HG03175 (cell line): ENCODE data around the gene ISG15.

Experiments
- ATAC-seq: cut with Tn5 transposase; IDR thresholded peaks from one replicate; pipeline ENCODE4 v1.9.1; 2021; ENCODE audit warnings: mild to moderate bottlenecking, moderate library complexity; ENCODE audit not compliant: unreplicated experiment

Gene ISG15

DNA sequence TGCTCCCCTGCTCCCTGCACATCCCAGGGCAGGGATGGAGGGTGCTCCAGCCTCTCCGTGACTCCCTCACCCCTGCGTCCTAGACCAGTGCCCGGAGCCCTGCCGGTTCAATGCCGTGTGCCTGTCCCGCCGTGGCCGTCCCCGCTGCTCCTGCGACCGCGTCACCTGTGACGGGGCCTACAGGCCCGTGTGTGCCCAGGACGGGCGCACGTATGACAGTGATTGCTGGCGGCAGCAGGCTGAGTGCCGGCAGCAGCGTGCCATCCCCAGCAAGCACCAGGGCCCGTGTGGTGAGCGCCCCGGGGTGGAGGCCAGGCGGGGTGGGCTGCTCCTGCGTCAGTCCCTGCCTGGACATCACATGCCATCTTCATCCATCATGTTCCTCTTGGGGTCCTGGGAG lies 28.6 kb downstream of the ISG15 start:
- ATAC-seq: no peak

DNA sequence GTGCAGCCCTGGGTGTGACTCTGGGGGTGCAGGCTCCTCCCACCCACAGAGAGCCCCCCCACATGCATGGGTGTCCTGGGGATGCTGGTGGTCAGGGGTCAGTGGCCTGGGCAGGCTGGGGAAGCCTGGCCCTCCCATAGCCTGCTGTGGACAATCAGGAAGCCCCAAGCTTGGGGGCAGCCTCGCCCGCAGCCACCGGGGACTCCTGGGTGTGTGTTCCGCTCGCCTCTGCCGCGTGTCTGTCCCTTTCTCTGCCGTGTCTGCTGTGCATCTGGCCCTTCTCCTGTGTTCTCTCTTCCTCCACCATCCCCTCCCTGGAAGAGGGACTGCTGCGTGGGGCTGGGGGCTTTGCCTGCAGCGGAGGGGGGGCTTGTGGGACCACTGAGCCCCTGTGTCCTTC lies 29.5 kb downstream of the ISG15 start:
- ATAC-seq: no peak

DNA sequence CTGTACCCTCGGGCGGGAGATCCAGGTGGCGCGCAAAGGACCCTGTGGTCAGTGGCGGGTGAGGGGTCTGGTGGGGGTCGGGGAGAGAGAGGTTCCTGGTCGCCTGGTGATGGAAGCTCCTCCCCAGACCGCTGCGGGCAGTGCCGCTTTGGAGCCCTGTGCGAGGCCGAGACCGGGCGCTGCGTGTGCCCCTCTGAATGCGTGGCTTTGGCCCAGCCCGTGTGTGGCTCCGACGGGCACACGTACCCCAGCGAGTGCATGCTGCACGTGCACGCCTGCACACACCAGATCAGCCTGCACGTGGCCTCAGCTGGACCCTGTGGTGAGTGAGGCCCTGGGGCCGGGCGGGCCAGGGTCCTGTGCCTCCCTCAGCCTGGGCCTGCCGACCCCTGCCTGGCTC lies 30.1 kb downstream of the ISG15 start:
- no peak for ATAC-seq

DNA sequence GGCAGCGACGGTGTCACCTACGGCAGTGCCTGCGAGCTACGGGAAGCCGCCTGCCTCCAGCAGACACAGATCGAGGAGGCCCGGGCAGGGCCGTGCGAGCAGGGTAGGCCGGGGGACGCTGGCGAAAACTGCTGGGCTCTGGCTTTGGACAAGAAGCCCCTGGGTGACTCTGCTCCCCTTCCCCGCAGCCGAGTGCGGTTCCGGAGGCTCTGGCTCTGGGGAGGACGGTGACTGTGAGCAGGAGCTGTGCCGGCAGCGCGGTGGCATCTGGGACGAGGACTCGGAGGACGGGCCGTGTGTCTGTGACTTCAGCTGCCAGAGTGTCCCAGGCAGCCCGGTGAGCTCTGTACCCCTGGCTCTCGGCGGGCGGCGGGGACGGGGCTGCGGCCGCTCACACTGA lies 30.6 kb downstream of the ISG15 start:
- ATAC-seq: no peak

DNA sequence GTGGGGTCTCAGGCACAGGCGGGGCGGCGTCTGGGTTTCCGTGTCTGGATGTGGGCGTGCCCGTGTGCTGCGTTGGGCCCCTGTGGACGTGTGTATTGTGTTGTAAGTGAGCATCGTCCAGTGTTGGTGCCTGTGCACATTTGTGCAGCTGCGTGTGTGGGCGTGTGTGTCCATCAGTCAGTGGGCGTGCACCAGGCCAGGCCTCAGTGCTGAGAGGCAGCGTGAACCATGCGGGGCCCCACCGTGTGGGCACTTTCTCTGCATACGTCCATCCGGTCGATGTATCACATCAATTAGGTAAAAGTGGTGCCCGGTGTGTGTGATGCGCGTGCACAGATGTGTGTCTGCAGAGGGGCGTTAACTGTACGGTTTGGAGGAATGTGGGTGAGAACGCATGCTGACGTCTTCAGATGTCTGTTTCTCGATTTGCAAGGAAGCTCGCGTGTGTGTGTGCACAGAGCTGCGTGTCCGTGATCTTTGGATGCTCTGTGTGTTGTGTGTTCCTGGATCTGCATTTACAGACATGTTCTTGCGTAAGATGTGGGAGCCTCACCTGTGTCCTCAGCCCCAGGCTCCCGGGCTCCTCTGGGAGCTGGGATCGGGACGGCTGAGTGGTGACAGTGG lies 31.3 kb downstream of the ISG15 start:
- ATAC-seq: no peak

DNA sequence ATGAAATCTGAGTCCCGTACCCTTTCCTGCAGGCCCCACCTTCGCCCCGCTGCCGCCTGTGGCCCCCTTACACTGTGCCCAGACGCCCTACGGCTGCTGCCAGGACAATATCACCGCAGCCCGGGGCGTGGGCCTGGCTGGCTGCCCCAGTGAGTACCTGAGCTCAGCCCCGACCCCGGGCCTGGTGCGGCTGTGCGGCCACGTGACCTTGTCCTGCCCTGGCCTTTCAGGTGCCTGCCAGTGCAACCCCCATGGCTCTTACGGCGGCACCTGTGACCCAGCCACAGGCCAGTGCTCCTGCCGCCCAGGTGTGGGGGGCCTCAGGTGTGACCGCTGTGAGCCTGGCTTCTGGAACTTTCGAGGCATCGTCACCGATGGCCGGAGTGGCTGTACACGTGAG lies 31.8 kb downstream of the ISG15 start:
- no peak for ATAC-seq

DNA sequence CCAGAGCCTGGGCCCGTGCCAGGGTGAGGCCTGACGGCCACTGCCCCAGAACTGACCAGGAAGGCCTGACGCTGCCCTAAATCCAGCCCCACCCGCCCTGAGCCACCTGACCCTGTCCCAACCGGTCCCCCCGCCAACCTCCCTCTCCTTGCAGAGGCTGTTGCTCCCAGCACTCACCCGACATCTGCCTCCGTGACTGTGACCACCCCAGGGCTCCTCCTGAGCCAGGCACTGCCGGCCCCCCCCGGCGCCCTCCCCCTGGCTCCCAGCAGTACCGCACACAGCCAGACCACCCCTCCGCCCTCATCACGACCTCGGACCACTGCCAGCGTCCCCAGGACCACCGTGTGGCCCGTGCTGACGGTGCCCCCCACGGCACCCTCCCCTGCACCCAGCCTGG lies 32.9 kb downstream of the ISG15 start:
- ATAC-seq: no peak

DNA sequence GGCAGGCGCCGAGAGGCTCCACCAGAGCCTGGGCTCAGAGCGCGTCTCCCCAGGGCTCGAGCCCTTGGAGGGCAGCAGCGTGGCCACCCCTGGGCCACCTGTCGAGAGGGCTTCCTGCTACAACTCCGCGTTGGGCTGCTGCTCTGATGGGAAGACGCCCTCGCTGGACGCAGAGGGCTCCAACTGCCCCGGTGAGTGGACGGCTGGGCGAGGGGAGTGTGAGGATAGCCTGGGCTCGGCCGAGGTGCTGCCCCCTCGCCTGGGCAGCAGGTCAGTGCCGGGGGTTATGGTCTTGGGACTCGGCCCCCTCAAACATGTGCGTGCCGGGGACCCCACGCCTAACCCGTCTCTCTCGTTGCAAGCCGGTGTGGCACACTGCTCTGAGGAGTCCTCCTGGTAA lies 33.5 kb downstream of the ISG15 start:
- ATAC-seq: no peak

DNA sequence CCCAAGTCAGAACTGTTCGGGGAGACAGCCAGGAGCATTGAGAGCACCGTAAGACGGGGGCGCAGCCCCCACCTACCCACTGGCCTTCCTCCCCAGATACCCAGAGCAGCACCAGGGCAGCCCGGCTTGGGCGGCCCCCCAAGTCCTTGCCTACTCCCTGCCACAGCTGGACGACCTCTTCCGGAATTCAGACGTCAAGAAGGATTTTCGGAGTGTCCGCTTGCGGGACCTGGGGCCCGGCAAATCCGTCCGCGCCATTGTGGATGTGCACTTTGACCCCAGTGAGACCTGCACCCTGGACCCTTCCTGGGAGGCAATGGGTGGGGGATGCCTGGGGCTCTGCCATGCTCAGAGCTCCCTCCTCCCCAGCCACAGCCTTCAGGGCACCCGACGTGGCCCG lies 34.1 kb downstream of the ISG15 start:
- no peak for ATAC-seq

DNA sequence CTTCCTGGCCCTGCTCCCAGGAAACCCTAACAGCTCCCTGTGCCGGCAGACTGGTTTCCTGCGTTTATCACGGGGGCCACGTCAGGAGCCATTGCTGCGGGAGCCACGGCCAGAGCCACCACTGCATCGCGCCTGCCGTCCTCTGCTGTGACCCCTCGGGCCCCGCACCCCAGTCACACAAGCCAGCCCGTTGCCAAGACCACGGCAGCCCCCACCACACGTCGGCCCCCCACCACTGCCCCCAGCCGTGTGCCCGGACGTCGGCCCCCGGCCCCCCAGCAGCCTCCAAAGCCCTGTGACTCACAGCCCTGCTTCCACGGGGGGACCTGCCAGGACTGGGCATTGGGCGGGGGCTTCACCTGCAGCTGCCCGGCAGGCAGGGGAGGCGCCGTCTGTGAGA lies 34.7 kb downstream of the ISG15 start:
- ATAC-seq: no peak

DNA sequence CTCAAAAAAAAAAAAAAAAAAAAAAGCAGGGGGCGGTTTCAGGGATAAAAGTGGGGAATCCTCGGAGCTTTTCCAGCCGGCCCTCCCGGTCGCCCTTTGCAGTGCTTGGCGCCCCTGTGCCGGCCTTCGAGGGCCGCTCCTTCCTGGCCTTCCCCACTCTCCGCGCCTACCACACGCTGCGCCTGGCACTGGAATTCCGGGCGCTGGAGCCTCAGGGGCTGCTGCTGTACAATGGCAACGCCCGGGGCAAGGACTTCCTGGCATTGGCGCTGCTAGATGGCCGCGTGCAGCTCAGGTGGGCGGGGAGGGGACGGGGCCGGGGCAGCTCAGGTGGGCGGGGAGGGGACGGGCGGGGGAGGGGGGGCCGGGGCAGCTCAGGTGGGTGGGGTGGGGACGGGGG lies 35.5 kb downstream of the ISG15 start:
- ATAC-seq: no peak

DNA sequence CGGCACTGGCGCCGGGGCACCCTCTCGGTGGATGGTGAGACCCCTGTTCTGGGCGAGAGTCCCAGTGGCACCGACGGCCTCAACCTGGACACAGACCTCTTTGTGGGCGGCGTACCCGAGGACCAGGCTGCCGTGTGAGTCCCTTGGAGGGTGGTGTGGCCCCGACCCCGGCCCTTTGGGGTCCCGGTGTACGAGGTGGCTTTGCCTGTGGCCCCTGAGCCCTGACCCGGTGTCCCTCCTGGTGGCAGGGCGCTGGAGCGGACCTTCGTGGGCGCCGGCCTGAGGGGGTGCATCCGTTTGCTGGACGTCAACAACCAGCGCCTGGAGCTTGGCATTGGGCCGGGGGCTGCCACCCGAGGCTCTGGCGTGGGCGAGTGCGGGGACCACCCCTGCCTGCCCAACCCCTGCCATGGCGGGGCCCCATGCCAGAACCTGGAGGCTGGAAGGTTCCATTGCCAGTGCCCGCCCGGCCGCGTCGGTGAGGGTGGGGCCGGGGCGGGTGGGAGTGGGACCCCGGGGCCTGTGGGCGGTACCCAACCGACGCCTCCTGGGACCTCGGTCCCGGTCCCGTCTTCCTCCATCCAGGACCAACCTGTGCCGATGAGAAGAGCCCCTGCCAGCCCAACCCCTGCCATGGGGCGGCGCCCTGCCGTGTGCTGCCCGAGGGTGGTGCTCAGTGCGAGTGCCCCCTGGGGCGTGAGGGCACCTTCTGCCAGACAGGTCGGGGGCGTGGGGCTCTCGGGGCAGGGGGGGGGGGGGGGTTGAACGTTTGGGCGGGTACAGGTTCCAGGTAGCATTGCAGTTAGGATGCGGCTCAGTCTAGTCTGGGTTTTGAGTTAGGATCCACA lies 36.2 kb downstream of the ISG15 start:
- ATAC-seq: no peak

DNA sequence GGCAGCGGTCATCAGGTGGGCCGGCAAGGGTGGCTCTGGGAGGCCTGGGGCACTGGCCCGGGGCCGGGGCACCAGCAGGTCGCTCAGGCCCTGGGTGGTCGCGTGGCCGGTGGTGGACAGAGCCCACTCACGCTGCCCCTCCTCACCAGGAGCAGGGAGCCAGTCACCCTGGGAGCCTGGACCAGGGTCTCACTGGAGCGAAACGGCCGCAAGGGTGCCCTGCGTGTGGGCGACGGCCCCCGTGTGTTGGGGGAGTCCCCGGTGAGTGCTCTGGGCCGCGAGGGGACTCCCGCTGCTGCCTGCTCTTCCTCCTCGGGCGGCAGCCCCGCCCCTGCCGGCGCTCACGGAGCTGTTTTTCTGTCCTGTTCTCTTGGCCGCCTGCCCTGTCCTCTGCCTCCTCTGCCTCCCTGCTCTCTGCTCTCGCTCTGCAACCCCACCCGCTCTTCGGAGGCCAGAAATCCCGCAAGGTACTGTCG lies 37.3 kb downstream of the ISG15 start:
- ATAC-seq: no peak

DNA sequence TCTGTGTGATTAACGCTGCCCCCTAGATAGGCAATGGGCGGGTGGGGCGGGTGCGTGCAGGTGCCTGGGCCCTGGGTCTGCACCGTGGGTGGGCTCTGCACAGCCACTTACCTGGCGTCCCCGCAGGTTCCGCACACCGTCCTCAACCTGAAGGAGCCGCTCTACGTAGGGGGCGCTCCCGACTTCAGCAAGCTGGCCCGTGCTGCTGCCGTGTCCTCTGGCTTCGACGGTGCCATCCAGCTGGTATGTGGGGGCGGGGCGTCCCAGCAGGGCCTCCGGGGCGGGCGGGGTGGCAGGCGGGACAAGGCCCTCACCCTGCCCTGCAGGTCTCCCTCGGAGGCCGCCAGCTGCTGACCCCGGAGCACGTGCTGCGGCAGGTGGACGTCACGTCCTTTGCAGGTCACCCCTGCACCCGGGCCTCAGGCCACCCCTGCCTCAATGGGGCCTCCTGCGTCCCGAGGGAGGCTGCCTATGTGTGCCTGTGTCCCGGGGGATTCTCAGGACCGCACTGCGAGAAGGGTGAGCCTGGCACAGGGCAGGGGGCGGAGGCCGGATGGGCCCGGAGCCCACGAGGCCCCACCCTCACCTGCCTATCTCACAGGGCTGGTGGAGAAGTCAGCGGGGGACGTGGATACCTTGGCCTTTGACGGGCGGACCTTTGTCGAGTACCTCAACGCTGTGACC lies 38.0 kb downstream of the ISG15 start:
- no peak for ATAC-seq

DNA sequence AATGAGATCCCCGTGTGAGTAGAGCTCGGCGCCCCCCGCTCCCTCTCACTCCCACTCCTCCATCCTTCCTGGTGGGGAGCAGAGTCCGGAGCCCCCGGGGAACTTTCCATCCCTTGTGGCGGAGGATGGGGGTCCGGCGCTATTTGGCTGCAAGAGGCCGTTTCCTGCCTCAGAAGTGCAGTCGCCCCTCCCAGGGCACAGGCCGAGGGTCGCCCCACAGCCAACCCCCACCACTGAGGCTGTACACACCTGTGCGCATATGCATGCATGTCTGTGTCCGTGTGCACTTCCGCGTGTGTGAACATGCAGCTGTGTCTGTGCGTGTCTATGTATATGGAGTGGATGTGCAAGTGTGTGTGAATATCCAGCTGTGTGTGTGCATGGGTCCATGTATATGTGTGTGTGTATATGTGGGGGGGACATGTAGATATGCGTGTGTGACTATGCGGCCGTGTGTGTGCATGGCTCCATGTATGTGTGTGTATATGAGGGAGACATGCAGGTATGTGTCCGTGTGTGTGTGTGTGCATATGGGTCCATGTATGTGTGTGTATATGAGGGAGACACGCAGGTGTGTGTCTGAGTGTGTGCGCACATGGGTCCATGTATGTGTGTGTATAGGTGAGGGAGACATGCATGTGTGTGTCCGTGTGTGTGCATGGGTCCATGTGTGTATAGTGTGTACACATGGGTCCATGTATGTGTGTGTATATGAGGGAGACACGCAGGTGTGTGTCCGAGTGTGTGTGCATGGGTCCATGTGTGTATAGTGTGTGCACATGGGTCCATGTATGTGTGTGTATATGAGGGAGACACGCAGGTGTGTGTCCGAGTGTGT lies 38.9 kb downstream of the ISG15 start:
- no peak for ATAC-seq

DNA sequence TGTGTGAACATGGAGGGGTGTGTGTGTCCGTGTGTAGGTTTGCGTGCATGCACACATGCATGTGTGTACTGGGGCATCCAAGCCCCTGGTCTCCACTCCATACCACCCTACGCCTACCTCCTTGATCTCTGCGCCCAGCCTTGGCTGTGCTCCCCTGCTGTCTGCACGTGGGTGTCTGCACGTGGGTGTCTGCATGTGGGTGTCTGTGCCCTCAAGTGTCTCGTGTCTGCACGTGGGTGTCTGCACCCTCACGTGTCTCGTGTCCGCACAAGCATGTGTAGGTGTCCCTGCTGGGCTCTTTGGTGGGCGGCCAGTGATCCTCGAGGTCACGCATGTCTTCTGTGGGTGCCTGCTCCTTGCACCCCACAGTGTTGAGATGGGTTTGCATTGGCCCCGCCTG lies 39.7 kb downstream of the ISG15 start:
- no peak for ATAC-seq

DNA sequence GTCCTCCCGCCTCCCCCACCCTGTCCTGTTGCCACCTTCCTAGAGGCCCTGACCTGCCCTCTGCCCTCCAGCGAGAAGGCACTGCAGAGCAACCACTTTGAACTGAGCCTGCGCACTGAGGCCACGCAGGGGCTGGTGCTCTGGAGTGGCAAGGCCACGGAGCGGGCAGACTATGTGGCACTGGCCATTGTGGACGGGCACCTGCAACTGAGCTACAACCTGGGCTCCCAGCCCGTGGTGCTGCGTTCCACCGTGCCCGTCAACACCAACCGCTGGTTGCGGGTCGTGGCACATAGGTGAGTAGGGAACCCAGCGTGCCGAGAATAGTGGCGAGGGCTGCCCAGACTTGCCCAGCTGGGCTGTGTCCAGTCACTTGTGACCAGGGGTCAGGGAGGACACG lies 40.4 kb downstream of the ISG15 start:
- no peak for ATAC-seq

DNA sequence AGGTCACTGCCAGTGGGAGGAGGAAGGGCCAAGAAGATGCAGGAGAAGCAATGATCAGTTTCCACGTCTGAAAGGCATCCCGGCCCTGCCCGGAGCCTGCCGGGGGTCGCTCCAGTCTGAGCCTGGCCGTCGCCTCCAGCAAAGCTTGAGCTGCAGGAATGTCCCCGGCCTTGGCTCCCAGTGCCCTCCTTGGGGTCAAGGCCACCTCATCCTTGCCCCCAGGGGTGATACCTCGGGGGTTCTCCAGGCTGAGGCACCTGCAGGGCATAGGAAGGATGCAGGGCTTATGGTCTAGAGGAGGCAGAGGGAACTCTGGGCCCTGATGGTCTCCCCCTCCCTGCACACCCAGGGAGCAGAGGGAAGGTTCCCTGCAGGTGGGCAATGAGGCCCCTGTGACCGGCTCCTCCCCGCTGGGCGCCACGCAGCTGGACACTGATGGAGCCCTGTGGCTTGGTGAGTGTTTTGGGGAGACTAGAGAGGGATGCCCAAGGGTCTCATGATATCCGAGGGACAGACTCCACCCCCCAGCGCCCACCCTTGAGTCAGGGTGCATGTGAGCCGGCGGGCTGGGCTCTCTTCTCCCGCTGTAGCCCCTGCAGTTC lies 40.9 kb downstream of the ISG15 start:
- no peak for ATAC-seq

DNA sequence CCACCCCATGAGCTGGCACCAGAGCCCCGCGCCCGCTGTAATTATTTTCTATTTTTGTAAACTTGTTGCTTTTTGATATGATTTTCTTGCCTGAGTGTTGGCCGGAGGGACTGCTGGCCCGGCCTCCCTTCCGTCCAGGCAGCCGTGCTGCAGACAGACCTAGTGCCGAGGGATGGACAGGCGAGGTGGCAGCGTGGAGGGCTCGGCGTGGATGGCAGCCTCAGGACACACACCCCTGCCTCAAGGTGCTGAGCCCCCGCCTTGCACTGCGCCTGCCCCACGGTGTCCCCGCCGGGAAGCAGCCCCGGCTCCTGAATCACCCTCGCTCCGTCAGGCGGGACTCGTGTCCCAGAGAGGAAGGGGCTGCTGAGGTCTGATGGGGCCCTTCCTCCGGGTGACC lies 41.7 kb downstream of the ISG15 start:
- ATAC-seq: no peak

DNA sequence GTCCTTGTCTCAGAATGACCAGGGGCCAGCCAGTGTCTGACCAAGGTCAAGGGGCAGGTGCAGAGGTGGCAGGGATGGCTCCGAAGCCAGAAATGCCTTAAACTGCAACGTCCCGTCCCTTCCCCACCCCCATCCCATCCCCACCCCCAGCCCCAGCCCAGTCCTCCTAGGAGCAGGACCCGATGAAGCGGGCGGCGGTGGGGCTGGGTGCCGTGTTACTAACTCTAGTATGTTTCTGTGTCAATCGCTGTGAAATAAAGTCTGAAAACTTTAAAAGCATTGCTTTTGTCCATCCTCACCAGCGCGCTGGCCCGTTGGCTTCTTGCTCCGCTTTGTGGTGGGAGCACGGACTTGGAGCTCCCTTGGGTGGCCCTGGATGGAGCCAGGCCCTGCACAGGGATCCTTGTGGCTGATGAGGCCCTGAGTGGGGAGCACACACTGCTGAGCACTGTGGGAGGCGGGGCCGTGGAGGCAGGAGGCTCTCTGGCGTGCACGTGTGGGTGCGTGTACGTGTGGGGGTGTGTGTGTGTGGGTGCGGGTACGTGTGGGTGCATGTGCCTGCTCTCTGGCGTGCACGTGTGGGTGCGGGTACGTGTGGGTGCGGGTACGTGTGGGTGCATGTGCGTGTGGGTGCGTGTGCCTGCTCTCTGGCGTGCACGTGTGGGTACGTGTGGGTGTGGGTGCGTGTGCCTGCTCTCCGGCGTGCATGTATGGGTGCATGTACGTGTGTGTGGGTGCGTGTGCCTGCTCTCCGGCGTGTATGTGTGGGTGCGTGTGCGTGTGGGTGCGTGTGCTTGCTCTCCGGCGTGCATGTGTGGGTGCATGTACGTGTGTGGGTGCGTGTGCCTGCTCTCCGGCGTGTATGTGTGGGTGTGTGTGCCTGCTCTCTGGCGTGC lies 42.8 kb downstream of the ISG15 start:
- no peak for ATAC-seq
